Keratinocyte (primary cell): ENCODE results near the gene NTN3. TPM values are rescaled to one million over a fixed set of nuclear protein-coding genes. Genes with fewer than 3 reads are reported as not detected.

Source experiments
- DNase-seq: peaks from one replicate; pipeline ENCODE4 v3.0.0-alpha.2; 2011; ENCODE audit warnings: low read depth, missing footprints, low spot score
- FAIRE-seq: peaks from 2 replicates; lab custom pipeline; 2011; peaks lifted over from hg19 to GRCh38; lab: Jason Lieb, UNC
- H2AFZ ChIP-seq: 2 replicates; pipeline ENCODE4 v1.6.0; 2012; ENCODE audit warnings: low read length, control low read depth, inconsistent platforms; ENCODE audit not compliant: control insufficient read depth
- H3K27ac ChIP-seq: 2 replicates; pipeline ENCODE4 v1.5.1; 2011; ENCODE audit warnings: low read length; ENCODE audit not compliant: control insufficient read depth, insufficient read depth
- H3K27me3 ChIP-seq: 3 replicates; pipeline ENCODE4 v1.6.0; 2011; ENCODE audit warnings: low read length; ENCODE audit not compliant: control insufficient read depth, insufficient read depth; ENCODE audit errors: extremely low read depth
- H3K36me3 ChIP-seq, 2 experiments: 2 replicates in 1 of 2; 3 replicates in 1 of 2; pipeline ENCODE4 v1.5.1; 2011; ENCODE audit warnings: low read length in 2 of 2, mild to moderate bottlenecking in 1 of 2; ENCODE audit not compliant: control insufficient read depth in 2 of 2, insufficient read depth in 2 of 2; ENCODE audit errors: extremely low read depth in 1 of 2
- H3K4me1 ChIP-seq: 3 replicates; pipeline ENCODE4 v1.5.1; 2011; ENCODE audit warnings: low read length; ENCODE audit not compliant: control insufficient read depth, insufficient read depth; ENCODE audit errors: extremely low read depth
- H3K4me2 ChIP-seq: 3 replicates; pipeline ENCODE4 v1.6.0; 2011; ENCODE audit warnings: low read depth, low read length; ENCODE audit not compliant: control insufficient read depth, insufficient read depth; ENCODE audit errors: extremely low read depth
- H3K4me3 ChIP-seq, 3 experiments: fragments of 200-600 bp in 1 of 3; sonication (generic) in 1 of 3; 2 replicates in 2 of 3; 3 replicates in 1 of 3; pipeline ENCODE4 v1.5.1; 2011 to 2016; ENCODE audit warnings: low read length in 3 of 3, mild to moderate bottlenecking in 3 of 3, control low read depth in 2 of 3, inconsistent platforms in 1 of 3, low read depth in 1 of 3, mixed read lengths in 1 of 3, mixed run types in 1 of 3, moderate library complexity in 1 of 3; ENCODE audit not compliant: control insufficient read depth in 2 of 3, insufficient read depth in 2 of 3; ENCODE audit errors: extremely low read depth in 1 of 3
- H3K79me2 ChIP-seq: 2 replicates; pipeline ENCODE4 v1.6.0; 2012; ENCODE audit warnings: low read length; ENCODE audit not compliant: control insufficient read depth, insufficient read depth
- H3K9ac ChIP-seq: 3 replicates; pipeline ENCODE4 v1.6.0; 2011; ENCODE audit warnings: low read length; ENCODE audit not compliant: control insufficient read depth, insufficient read depth; ENCODE audit errors: extremely low read depth
- H3K9me1 ChIP-seq: 3 replicates; pipeline ENCODE4 v1.6.0; 2011; ENCODE audit warnings: low read length; ENCODE audit not compliant: control insufficient read depth, insufficient read depth; ENCODE audit errors: extremely low read depth
- H3K9me3 ChIP-seq: 2 replicates; pipeline ENCODE4 v1.5.1; 2012; ENCODE audit warnings: low read depth, low read length; ENCODE audit not compliant: control insufficient read depth
- H4K20me1 ChIP-seq: 3 replicates; pipeline ENCODE4 v1.6.0; 2011; ENCODE audit warnings: low read length; ENCODE audit not compliant: control insufficient read depth, insufficient read depth; ENCODE audit errors: extremely low read depth
- CTCF ChIP-seq, 3 experiments: IDR thresholded peaks in 1 of 3; conservative IDR thresholded peaks in 1 of 3; optimal IDR thresholded peaks in 1 of 3; 2 replicates in 2 of 3; 3 replicates in 1 of 3; pipeline versions ENCODE3 to v1.5.1; 2011; ENCODE audit warnings: low read length in 3 of 3, mild to moderate bottlenecking in 3 of 3, moderate library complexity in 2 of 3, control low read depth in 1 of 3, inconsistent platforms in 1 of 3; ENCODE audit not compliant: insufficient read depth in 2 of 3; ENCODE audit errors: extremely low read depth in 1 of 3
- EZH2 ChIP-seq: IDR thresholded peaks from one replicate; pipeline ENCODE4 v1.6.1; 2012; ENCODE audit warnings: inconsistent platforms, mild to moderate bottlenecking, low read length, moderate library complexity
- dilution Hi-C: fragments of 300-500 bp; cut with MboI; formaldehyde crosslinking; loops from one replicate; pipeline ENCODE4 v1.7.0; 2020; ENCODE audit warnings: low sequenced_read_pairs; ENCODE audit not compliant: extremely low pct_ligation_motif_present
- polyA plus RNA-seq, 5 experiments: library from polyadenylated mRNA; depleted of rRNA in 3 of 5; stranded (reverse) in 3 of 5; stranded (forward) in 1 of 5; unstranded in 1 of 5; fragments of >200 nt; gene quantifications; 1 replicate in 1 of 5; 2 replicates in 3 of 5; 3 replicates in 1 of 5; pipeline versions ENCODE4 v1.2.1 to v1.2.3, GENCODE V29; 2011 to 2012; ENCODE audit warnings: missing spikeins in 2 of 5, low read depth in 1 of 5, low replicate concordance in 1 of 5

The NTN3 gene
- polyA plus RNA-seq, 1 donor (not counting 4 experiments of a cell fraction or from before 2014, with no cell fraction given): not detected

GRCh38 chr16:2480948-2481347 lies 9.9 kb downstream of the NTN3 start:
- Histone ChIP-seq H3K9me1 (no peaks in the 10 kb centered on the region), H3K27ac (no peak overlapping the region), H3K4me1 (peaks cover 2% of the 10 kb centered on the region), H3K9me3 (no peaks in the 10 kb centered on the region), H3K9ac (no peak overlapping the region), H3K27me3 (no peaks in the 10 kb centered on the region), H4K20me1 (peaks cover 4% of the 10 kb centered on the region), H3K36me3 (peaks cover 0 to 1% of the 10 kb centered on the region in 2 experiments), H2AFZ (no peak overlapping the region), H3K79me2 (peaks cover 1% of the 10 kb centered on the region), H3K4me2 (no peak overlapping the region), H3K4me3 (no peak overlapping the region)
- DNase-seq (no peak), FAIRE-seq (no peak)
- no peak for TF ChIP-seq EZH2
- TF ChIP-seq CTCF (optimal IDR thresholded peaks at IDR 0.05 in 1 of 3, IDR thresholded peaks at IDR 0.05 in 1 of 3, conservative IDR thresholded peaks at IDR 0.05 in 1 of 3; ENCODE audit: extremely low read depth in 1 of 3, insufficient read depth in 2 of 3, low read length in 3 of 3): no peak
- dilution Hi-C loops: no loop called here

DNA sequence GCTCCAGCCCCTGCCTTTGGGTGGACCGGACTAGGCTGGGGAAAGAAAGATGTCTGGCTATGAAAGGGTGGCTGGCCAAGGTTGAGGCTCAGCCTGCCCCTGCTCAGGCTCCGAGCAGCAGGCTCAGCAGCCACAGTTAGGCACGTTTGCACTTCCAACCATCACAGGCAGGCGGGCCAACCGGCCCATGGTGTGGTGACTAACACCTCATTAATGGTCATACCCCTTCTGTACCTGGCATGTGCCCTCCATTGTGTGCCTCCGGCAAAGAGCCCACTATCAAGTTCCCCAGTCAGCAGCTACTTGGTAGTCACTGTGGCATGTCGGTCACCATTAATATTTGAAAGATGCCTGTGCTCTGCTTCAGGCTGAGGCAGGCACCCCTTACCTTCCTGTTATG lies 10.6 kb downstream of the NTN3 start:
- no peak overlapping the region for H2AFZ ChIP-seq
- FAIRE-seq (no peak), DNase-seq (no peak)
- H3K27me3 ChIP-seq: no peaks in the 10 kb centered on the region
- dilution Hi-C loops: no loop called here
- H4K20me1 ChIP-seq: peaks cover 2% of the 10 kb centered on the region
- H3K9ac ChIP-seq: no peak overlapping the region
- no peaks in the 10 kb centered on the region for H3K4me1 ChIP-seq
- H3K4me3 ChIP-seq: no peak overlapping the region
- H3K9me1 ChIP-seq: no peaks in the 10 kb centered on the region
- TF ChIP-seq EZH2 (no peak), CTCF (optimal IDR thresholded peaks at IDR 0.05 in 1 of 3, IDR thresholded peaks at IDR 0.05 in 1 of 3, conservative IDR thresholded peaks at IDR 0.05 in 1 of 3; ENCODE audit: extremely low read depth in 1 of 3, insufficient read depth in 2 of 3, low read length in 3 of 3) (no peak)
- no peak overlapping the region for H3K4me2 ChIP-seq
- peaks cover 0 to 1% of the 10 kb centered on the region in 2 experiments for H3K36me3 ChIP-seq
- H3K27ac ChIP-seq: no peak overlapping the region
- peaks cover 1% of the 10 kb centered on the region for H3K79me2 ChIP-seq
- H3K9me3 ChIP-seq: no peaks in the 10 kb centered on the region
